Activated naive CD8-positive, alpha-beta T cell treated with anti-CD3 and anti-CD28 coated beads, Interleukin-2, amount 10 ng/mL, durations not matched to agents 7 days and 5 days (primary cell): Measurements from ENCODE around the gene DNALI1. TPM values are rescaled to one million over a fixed set of nuclear protein-coding genes. Genes with fewer than 3 reads are reported as not detected.
A peak's percentile ranks its signal among the peaks of the same experiment; 100 is the strongest.
"Not testable (repeated sequence)": the region's sequence is repeated elsewhere in the genome, so short reads cannot be mapped to it uniquely, and the experiment has no call there.

Experiments used
- ATAC-seq: fragments of 150-1000 bp; cut with Tn5 transposase; one replicate; pipeline ENCODE4 v1.10.0; 2021; ENCODE audit warnings: low read depth, moderate library complexity
- POLR2A ChIA-PET: fragments of 350-600 bp; sonication (Branson Sonifier 250); formaldehyde crosslinking; loops from one replicate; lab custom pipeline; 2021; ENCODE audit warnings: antibody characterized with exemption; lab: Charles Lee
- DNase-seq: peaks from one replicate; pipeline ENCODE4 v3.0.0; 2021
- H3K27ac Mint-ChIP-seq: one replicate; pipeline ENCODE4 v1.8.0; 2022; ENCODE audit warnings: mild to moderate bottlenecking, mixed read lengths
- H3K27me3 Mint-ChIP-seq: one replicate; pipeline ENCODE4 v1.8.0; 2022; ENCODE audit warnings: mild to moderate bottlenecking, moderate library complexity, mixed read lengths
- H3K36me3 Mint-ChIP-seq: one replicate; pipeline ENCODE4 v1.8.0; 2021; ENCODE audit warnings: mild to moderate bottlenecking, mixed read lengths
- H3K4me1 Mint-ChIP-seq: one replicate; pipeline ENCODE4 v1.8.0; 2021; ENCODE audit warnings: mixed read lengths
- H3K4me3 Mint-ChIP-seq: one replicate; pipeline ENCODE4 v1.8.0; 2022; ENCODE audit warnings: mild to moderate bottlenecking, moderate library complexity, mixed read lengths
- H3K9me3 Mint-ChIP-seq: one replicate; pipeline ENCODE4 v1.8.0; 2021; ENCODE audit warnings: mixed read lengths
- total RNA-seq, 2 experiments: library from RNA; stranded (reverse); gene quantifications; one replicate each; pipeline ENCODE4 v1.2.3, GENCODE V29; 2021

The DNALI1 gene
- total RNA-seq, 2 experiments from 2014 or later: 0.11 TPM; not detected in 1

GRCh38 chr1:37560401-37561132 is 3.8 kb downstream of the DNALI1 start:
- Mint-ChIP-seq H3K27me3 (no peaks in the 10 kb centered on the region), H3K4me1 (peaks cover 3% of the 10 kb centered on the region), H3K4me3 (no peak overlapping the region), H3K36me3 (no peaks in the 10 kb centered on the region), H3K27ac (no peak overlapping the region), H3K9me3 (no peaks in the 10 kb centered on the region)
- DNase-seq: no peak
- no peak for ATAC-seq
- POLR2A ChIA-PET: no interaction called here

- DNase-seq: peak; percentile 53
- Mint-ChIP-seq H3K27ac (peak overlapping the region; percentile 66), H3K27me3 (no peaks in the 10 kb centered on the region), H3K4me1 (peaks cover 3% of the 10 kb centered on the region), H3K36me3 (peaks cover 3% of the 10 kb centered on the region), H3K4me3 (no peak overlapping the region), H3K9me3 (no peaks in the 10 kb centered on the region)
- POLR2A ChIA-PET: no interaction called here
- no peak for ATAC-seq
These were observed 4.7 kb downstream of the DNALI1 start for GRCh38 chr1:37561133-37562132.

- Mint-ChIP-seq H3K36me3 (peaks cover 8% of the 10 kb centered on the region), H3K9me3 (no peaks in the 10 kb centered on the region), H3K4me1 (peaks cover 2% of the 10 kb centered on the region), H3K4me3 (no peak overlapping the region), H3K27me3 (no peaks in the 10 kb centered on the region), H3K27ac (no peak overlapping the region)
- no peak for ATAC-seq
- no peak for DNase-seq
- POLR2A ChIA-PET: no interaction called here
These were observed 6.2 kb downstream of the DNALI1 start for GRCh38 chr1:37562984-37563383.

GRCh38 chr1:37564892-37565291 is 8.2 kb downstream of the DNALI1 start:
- Mint-ChIP-seq H3K27ac (no peak overlapping the region), H3K4me1 (peaks cover 3% of the 10 kb centered on the region), H3K36me3 (peaks cover 26% of the 10 kb centered on the region), H3K9me3 (no peaks in the 10 kb centered on the region), H3K4me3 (no peak overlapping the region), H3K27me3 (no peaks in the 10 kb centered on the region)
- ATAC-seq (no peak), DNase-seq (no peak)
- POLR2A ChIA-PET: interaction anchor here (0.6 kb wide), 1 partner anchor 40 kb away, joined by 3 read pairs; no protein-coding TSS in a partner anchor

GRCh38 chr1:37567023-37567422 is 10.3 kb downstream of the DNALI1 start:
- POLR2A ChIA-PET: no interaction called here
- H3K36me3 Mint-ChIP-seq: peaks cover 39% of the 10 kb centered on the region
- H3K4me1 Mint-ChIP-seq: peaks cover 16% of the 10 kb centered on the region
- H3K9me3 Mint-ChIP-seq: no peaks in the 10 kb centered on the region
- no peak overlapping the region for H3K27ac Mint-ChIP-seq
- H3K4me3 Mint-ChIP-seq: no peak overlapping the region
- no peak for ATAC-seq
- DNase-seq: no peak
- no peaks in the 10 kb centered on the region for H3K27me3 Mint-ChIP-seq

- H3K4me3 Mint-ChIP-seq: peak overlapping the region; percentile 73
- no peaks in the 10 kb centered on the region for H3K9me3 Mint-ChIP-seq
- peak overlapping the region; percentile 78 for H3K27ac Mint-ChIP-seq
- peaks cover 54% of the 10 kb centered on the region for H3K36me3 Mint-ChIP-seq
- H3K4me1 Mint-ChIP-seq: peaks cover 34% of the 10 kb centered on the region
- POLR2A ChIA-PET: no interaction called here
- ATAC-seq (peak; percentile 60), DNase-seq (no peak)
- H3K27me3 Mint-ChIP-seq: no peaks in the 10 kb centered on the region
These were observed 14.0 kb downstream of the DNALI1 start for GRCh38 chr1:37570528-37571334.

GRCh38 chr1:37574834-37575480 is 18.2 kb downstream of the DNALI1 start:
- peaks cover 43% of the 10 kb centered on the region for H3K4me1 Mint-ChIP-seq
- no peak for ATAC-seq
- peak overlapping the region; percentile 11 for H3K4me3 Mint-ChIP-seq
- no peaks in the 10 kb centered on the region for H3K9me3 Mint-ChIP-seq
- POLR2A ChIA-PET: interaction anchor here (0.9 kb wide), 1 partner anchor 26 kb away, joined by 3 read pairs; no protein-coding TSS in a partner anchor
- peak overlapping the region; percentile 73 for H3K27ac Mint-ChIP-seq
- no peak for DNase-seq
- peaks cover 43% of the 10 kb centered on the region for H3K36me3 Mint-ChIP-seq
- no peaks in the 10 kb centered on the region for H3K27me3 Mint-ChIP-seq

GRCh38 chr1:37575692-37576091 is 19.0 kb downstream of the DNALI1 start:
- peaks cover 38% of the 10 kb centered on the region for H3K36me3 Mint-ChIP-seq
- POLR2A ChIA-PET: no interaction called here
- no peak for ATAC-seq
- H3K4me3 Mint-ChIP-seq: no peak overlapping the region
- no peak for DNase-seq
- no peak overlapping the region for H3K27ac Mint-ChIP-seq
- H3K27me3 Mint-ChIP-seq: no peaks in the 10 kb centered on the region
- H3K9me3 Mint-ChIP-seq: no peaks in the 10 kb centered on the region
- peaks cover 40% of the 10 kb centered on the region for H3K4me1 Mint-ChIP-seq

GRCh38 chr1:37584544-37584943 is 27.8 kb downstream of the DNALI1 start:
- DNase-seq, POLR2A ChIA-PET, H3K4me3 Mint-ChIP-seq, H3K4me1 Mint-ChIP-seq, ATAC-seq, H3K27me3 Mint-ChIP-seq, H3K9me3 Mint-ChIP-seq, H3K27ac Mint-ChIP-seq: not testable (repeated sequence)
- H3K36me3 Mint-ChIP-seq: peaks cover 25% of the 10 kb centered on the region

- no peak overlapping the region for H3K27ac Mint-ChIP-seq
- peaks cover 8% of the 10 kb centered on the region for H3K4me1 Mint-ChIP-seq
- ATAC-seq (no peak), DNase-seq (no peak)
- POLR2A ChIA-PET: no interaction called here
- no peak overlapping the region for H3K4me3 Mint-ChIP-seq
- no peaks in the 10 kb centered on the region for H3K27me3 Mint-ChIP-seq
- peaks cover 20% of the 10 kb centered on the region for H3K36me3 Mint-ChIP-seq
- H3K9me3 Mint-ChIP-seq: no peaks in the 10 kb centered on the region
These were observed 32.2 kb downstream of the DNALI1 start for GRCh38 chr1:37588939-37589338.

GRCh38 chr1:37593726-37594125 is 37.0 kb downstream of the DNALI1 start:
- Mint-ChIP-seq H3K27ac (no peak overlapping the region), H3K27me3 (peaks cover 2% of the 10 kb centered on the region), H3K4me3 (peak overlapping the region; percentile 32), H3K9me3 (no peaks in the 10 kb centered on the region), H3K4me1 (peaks cover 24% of the 10 kb centered on the region), H3K36me3 (peaks cover 9% of the 10 kb centered on the region)
- DNase-seq (no peak), ATAC-seq (no peak)
- POLR2A ChIA-PET: no interaction called here

GRCh38 chr1:37595440-37596181 is 38.9 kb downstream of the DNALI1 start, which contains the start of gene GNL2:
GNL2 (minus strand) TSS chr1:37595937; CDS start chr1:37595822, 115 bp downstream.
- ATAC-seq (peak; percentile 95), DNase-seq (peak; percentile 98)
- no peaks in the 10 kb centered on the region for H3K9me3 Mint-ChIP-seq
- peaks cover 24% of the 10 kb centered on the region for H3K4me1 Mint-ChIP-seq
- POLR2A ChIA-PET: interaction anchor here (1.2 to 1.8 kb wide), 3 partner anchors 86 to 212 kb away, joined by 4 to 17 read pairs (median 7); partner anchors contain the start of genes C1orf122 and YRDC
- peaks cover 7% of the 10 kb centered on the region for H3K27me3 Mint-ChIP-seq
- H3K4me3 Mint-ChIP-seq: peak within 1 kb of the TSS; percentile 100
- peaks cover 9% of the 10 kb centered on the region for H3K36me3 Mint-ChIP-seq
- H3K27ac Mint-ChIP-seq: peak within 1 kb of the TSS; percentile 98
